HG02970 (cell line): ENCODE results near the gene SLC43A3.
"Not testable (repeated sequence)": the region's sequence is repeated elsewhere in the genome, so short reads cannot be mapped to it uniquely, and the experiment has no call there.

ENCODE experiments used
- ATAC-seq: cut with Tn5 transposase; IDR thresholded peaks from one replicate; pipeline ENCODE4 v1.9.1; 2021; ENCODE audit warnings: mild to moderate bottlenecking, moderate library complexity, moderate number of reproducible peaks; ENCODE audit not compliant: unreplicated experiment, low FRiP score

SLC43A3 gene

DNA sequence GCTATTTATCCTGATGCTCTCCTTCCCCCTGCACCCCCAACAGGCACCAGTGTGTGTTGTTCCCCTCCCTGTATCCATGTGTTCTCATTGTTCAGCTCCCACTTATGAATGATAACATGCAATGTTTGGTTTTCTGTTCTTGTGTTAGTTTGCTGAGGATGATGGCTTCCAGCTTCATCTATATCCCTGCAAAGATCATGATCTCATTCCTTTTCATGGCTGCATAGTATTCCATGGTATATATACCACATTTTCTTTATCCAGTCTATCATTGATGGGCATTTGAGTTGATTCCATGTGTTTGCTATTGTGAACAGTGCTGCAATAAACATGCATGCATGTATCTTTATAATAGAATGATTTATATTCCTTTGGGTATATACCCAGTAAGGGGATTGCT, 65.5 kb downstream of the SLC43A3 start:
- ATAC-seq, result not testable (repeated sequence)

DNA sequence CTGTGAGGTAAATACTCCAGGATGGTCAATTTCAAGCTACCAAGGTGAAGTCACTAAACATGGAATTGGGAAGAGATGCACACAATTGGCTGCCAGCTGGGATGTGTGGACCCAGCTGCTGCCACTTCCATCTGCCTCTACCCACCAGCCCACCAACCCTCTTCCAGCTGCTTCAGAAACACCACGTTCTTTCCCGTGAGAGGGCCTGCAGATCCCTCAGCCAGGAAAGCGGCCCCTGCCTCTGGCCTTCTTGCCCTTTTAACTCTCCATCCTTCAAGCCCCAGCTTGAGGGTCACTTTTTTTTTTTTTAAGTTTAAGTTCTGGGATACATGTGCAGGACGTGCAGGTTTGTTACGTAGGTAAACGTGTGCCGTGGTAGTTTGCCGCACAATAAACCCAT, 65.9 kb downstream of the SLC43A3 start:
- ATAC-seq, result no peak

DNA sequence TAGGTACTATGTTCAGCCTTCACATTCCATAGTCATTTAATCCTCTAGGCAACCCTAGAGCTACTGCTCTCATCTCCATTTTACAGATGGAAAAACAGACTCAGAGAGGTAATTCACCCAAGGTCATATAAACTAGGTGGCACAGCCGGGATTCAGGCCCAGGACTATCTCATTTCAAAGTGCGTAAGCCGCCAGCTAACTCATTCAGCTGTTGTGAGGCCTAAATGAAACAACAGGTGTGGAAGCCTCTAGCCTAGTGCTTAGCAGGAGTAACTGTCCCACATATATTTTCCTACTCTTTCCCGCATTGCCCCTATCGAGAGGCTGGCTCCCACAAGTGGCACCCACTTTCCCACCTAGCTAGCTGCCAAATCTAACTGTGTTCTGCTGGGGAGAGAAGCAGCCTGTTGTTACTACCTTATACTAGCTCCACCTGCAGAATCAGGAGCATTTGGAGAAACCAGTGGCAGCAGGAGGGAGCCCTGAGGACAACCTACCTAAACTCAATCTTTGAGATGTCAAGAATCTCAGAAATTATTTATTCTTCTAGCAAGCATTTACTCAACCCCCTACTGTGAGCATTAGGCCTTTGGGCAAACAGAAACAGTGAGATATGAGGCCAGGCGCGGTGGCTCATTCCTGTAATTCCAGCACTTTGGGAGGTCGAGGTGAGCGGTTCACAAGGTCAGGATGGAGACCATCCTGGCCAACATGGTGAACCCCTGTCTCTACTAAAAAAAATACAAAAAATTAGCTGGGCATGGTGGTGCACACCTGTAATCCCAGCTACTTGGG, 66.8 kb downstream of the SLC43A3 start:
- no peak for ATAC-seq

DNA sequence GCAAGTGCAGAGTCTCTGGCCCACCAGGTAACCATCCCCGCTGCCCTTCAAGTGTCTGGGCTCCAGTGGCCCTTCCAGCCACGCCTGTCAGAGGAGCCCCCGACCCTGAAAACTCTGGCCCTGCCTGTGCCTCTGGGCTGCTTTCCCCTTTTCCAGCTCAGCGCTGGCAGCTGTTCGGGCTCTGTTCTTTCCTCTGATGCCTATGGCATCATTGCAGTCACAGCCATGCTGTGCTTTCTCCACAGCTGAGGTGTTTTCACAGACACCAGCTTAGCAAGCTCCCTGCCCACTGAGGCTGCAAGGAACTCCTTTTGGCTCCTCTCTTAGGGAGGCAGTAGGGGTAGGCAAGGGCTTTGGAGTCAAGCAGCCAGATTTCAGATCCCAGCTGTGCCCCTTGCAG, 67.5 kb downstream of the SLC43A3 start:
- ATAC-seq, result no peak

DNA sequence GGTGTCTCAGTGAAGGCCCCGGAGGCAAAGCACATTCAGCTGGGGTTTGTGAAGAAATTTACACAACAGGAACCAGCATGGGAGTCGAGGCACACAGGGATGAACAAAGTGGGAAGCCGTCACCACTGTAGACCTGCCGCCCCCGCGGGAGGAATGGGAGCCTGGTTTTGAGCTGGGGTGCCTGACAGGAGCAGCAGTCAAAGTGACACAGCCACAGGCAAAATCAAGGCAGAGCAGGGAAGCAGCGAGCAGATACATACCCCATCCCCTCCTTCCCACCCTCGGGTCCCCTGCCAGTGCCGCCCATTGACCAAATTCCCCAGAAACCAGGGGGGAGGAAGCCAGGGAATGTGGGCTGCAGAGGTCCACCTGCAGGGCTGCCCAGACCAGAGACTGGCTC, 67.9 kb downstream of the SLC43A3 start:
- ATAC-seq, result no peak

DNA sequence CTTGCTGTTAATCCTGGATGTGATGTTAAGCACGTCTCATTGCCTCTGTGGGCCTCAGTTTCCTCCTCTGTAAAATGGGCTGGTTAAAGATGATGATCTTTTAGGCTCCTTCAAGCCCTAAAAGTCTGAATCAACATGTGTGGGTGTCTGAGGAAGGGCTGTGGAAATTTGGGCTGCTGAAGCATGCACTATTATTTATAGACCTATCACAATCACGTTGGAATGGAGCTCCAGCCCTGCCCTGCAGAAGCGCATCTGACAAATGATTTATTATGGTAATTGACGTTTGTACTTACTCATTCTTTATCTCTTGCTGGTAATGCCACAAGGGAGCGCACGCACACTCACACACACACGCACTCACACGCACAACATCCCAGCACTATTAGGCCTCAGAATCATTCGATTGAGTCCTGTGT, 68.4 kb downstream of the SLC43A3 start:
- no peak for ATAC-seq

DNA sequence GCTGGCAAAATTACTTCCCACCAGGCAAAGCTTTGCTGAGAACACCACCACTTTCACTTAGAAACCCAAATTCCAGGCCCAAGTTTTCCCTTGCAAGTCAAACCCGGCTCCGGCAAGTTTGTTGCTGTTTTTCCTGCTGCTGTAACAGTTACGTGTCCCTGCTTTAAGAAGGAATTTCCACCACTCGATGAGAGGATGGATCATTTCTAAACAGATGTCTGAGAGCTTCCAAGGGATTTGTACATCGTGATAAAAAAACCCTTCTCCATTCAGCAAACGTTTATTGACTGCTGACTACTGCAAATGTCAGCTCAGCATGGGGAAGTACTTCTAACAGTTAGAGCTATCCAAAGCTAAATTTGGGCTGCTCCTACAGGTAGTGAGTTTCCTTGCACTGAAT, 69.1 kb downstream of the SLC43A3 start:
- no peak for ATAC-seq

DNA sequence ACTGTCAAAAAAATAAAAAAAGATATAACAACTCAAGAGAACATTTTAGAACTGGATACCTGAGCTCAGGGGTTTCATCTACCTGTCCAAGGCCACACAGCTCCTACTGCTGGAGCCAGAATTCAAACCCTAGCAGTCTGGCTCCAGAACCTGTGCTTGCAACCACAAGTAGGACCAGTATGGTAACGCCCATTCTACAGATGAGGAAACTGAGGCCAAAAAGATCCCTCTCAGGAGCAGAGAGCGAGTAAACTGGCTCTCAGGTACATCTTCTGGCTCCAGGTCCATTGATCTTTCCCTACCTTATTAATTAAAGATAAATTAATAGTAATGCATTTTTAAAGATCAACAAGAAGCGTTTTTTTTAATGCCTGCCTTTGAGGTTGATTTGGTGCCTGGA, 69.6 kb downstream of the SLC43A3 start:
- ATAC-seq, result no peak
